Measurements from ENCODE around the gene SLBP. TPM values are rescaled to one million over a fixed set of nuclear protein-coding genes. Genes with fewer than 3 reads are reported as not detected.

Gene SLBP
- total RNA-seq, 2 experiments from 2014 or later, result 45.8 to 47.6 TPM

DNA sequence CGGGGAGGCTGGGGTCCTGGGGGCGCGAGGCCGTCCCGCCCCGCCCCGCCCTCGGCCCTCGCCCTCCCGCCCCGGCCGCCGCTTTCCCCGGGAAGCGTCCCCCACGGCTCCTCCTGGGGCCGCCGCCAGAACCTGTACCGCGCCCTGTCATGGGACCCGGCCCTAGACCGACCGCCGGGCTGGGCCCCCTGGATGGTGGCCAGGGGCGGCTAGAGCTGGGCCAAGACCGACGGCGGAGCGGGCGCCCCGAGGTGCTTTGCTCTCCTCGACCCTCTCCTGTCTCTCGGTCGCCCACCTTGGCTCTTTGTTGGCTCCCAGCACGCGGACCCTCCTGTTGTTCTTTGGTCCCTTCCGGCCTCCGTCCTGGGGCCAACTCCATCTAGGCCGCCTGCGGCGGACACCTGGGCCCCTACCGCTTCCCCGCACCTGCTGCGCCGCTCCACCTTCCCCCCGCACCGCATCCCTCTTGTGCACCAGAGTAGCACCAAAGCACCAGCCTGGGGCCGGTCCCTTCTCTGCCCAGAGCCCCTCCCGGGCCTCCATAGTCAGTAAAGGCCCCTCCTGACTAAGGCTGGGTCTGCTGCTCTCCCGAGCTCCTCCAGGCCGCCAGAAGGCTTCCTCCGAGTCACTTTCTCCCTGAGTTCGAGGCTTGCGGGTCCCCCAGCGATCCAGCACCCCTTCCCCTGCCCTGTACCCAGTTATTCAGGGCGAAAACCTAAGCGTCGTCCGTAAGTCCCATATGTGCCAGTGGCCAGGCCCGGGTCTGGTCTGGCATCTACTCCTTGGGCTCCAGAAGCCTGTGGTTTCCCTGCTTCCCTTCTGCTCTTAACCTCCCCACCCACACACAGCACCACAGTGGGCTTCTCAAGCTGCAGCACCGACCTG lies 9.8 kb upstream of the SLBP start:
- TF ChIP-seq, protein P1, sequence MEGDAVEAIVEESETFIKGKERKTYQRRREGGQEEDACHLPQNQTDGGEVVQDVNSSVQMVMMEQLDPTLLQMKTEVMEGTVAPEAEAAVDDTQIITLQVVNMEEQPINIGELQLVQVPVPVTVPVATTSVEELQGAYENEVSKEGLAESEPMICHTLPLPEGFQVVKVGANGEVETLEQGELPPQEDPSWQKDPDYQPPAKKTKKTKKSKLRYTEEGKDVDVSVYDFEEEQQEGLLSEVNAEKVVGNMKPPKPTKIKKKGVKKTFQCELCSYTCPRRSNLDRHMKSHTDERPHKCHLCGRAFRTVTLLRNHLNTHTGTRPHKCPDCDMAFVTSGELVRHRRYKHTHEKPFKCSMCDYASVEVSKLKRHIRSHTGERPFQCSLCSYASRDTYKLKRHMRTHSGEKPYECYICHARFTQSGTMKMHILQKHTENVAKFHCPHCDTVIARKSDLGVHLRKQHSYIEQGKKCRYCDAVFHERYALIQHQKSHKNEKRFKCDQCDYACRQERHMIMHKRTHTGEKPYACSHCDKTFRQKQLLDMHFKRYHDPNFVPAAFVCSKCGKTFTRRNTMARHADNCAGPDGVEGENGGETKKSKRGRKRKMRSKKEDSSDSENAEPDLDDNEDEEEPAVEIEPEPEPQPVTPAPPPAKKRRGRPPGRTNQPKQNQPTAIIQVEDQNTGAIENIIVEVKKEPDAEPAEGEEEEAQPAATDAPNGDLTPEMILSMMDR (IDR thresholded peaks at IDR 0.05), result no peak
- H3K4me1 Mint-ChIP-seq (ENCODE audit: low read depth), result peaks cover 63% of the 10 kb centered on the region
- peaks cover 80% of the 10 kb centered on the region for H3K4me1 ChIP-seq (ENCODE audit: insufficient read depth, low read length)
- peaks cover 26% of the 10 kb centered on the region for H3K36me3 ChIP-seq (ENCODE audit: insufficient read depth, low read length)
- peak overlapping the region; percentile 99 for H3K27ac Mint-ChIP-seq
- peaks cover 32% of the 10 kb centered on the region for H3K36me3 Mint-ChIP-seq (ENCODE audit: low read depth)
- POLR2A ChIA-PET, result interaction anchor here (0.6 to 12.1 kb wide), 8 partner anchors 12 to 1662 kb away, joined by 3 to 205 read pairs (median 7); partner anchors contain the start of genes FAM53A, GRK4, NOP14 and SLBP
- no peaks in the 10 kb centered on the region for H3K27me3 ChIP-seq (ENCODE audit: control insufficient read depth in 1 of 2, insufficient read depth in 2 of 2, low read length in 2 of 2)
- H3K4me3 ChIP-seq (ENCODE audit: low read length), result peak overlapping the region; percentile 40
- no peaks in the 10 kb centered on the region for H3K27me3 Mint-ChIP-seq
- intact Hi-C loops (cut with DNase I, micrococcal nuclease), result loop anchor here (1.0 to 10.0 kb wide), 7 partner anchors 10 to 1353 kb away; partner anchors contain the start of genes CTBP1 (in 1 of the 2), FAM53A (in 1 of the 2), HAUS3 (in 1 of the 2) and HTT (in 1 of the 2)
- CTCF ChIA-PET, result interaction anchor here (2.9 to 7.0 kb wide), 2 partner anchors 28 to 29 kb away, joined by 18 to 84 read pairs; no protein-coding TSS in a partner anchor
- peak overlapping the region; percentile 85 to 88 for H3K27ac ChIP-seq (ENCODE audit: low read depth in 1 of 2, low read length in 2 of 2)
- H3K4me3 Mint-ChIP-seq, result peak overlapping the region; percentile 92
- H3K9me3 ChIP-seq (ENCODE audit: control insufficient read depth in 1 of 2, insufficient read depth in 1 of 2, low read length in 2 of 2), result no peaks in the 10 kb centered on the region
- DNase-seq, result peak in 1 of 14 experiments; percentile 36
- H3K9me3 Mint-ChIP-seq, result no peaks in the 10 kb centered on the region
- no peak for ATAC-seq (ENCODE audit: poor library complexity)

DNA sequence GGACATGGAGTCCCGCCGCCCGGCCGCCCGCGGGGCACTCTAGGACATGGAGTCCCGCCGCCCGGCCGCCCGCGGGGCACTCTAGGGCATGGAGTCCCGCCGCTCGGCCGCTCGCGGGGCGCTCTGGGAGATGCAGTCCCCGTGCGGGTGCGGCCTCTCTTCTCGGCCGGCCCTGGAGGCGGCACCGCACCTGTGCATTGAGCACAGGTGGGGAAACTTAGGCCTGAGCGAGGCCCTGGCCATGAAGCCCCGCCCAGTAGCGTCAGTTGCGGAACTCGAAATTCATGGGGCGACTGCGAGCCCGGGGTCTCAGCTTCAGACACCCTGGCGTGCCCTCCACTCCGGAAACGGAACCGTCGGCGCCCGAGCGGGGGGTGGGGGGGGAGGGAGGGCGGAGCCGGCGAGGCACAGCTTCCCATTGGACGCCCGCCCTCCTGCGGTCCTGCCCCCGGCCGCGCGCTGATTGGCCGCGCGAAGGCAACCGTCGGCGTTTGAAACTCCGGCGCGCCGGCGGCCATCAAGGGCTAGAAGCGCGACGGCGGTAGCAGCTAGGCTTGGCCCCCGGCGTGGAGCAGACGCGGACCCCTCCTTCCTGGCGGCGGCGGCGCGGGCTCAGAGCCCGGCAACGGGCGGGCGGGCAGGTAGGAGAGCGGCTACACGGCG lies 9.0 kb upstream of the SLBP start, which contains the start of the genes TACC3 and TMEM129:
TSS of gene TACC3 (plus strand) at position 519 of the 663 bp plus-strand sequence. CDS start 1,901 bp downstream, outside the sequence.
TSS of gene TMEM129 (minus strand) at position 321 of the 663 bp plus-strand sequence. CDS start 486 bp downstream, outside the sequence.
- H3K27me3 ChIP-seq (ENCODE audit: control insufficient read depth in 1 of 2, insufficient read depth in 2 of 2, low read length in 2 of 2), result no peaks in the 10 kb centered on the region
- TF ChIP-seq, protein P1 (IDR thresholded peaks at IDR 0.05), result no peak
- H3K9me3 Mint-ChIP-seq, result no peaks in the 10 kb centered on the region
- peak; percentile 90 to 99 (median 95) for DNase-seq
- peak within 1 kb of the TSS; percentile 92 for H3K4me3 Mint-ChIP-seq
- CTCF ChIA-PET, result interaction anchor here (2.9 kb wide), 1 partner anchor 28 kb away, joined by 18 read pairs; no protein-coding TSS in a partner anchor
- intact Hi-C loops (cut with DNase I, micrococcal nuclease), result loop anchor here (1.0 to 10.0 kb wide), 7 partner anchors 9 to 1354 kb away; partner anchors contain the start of genes CTBP1 (in 1 of the 2), FAM53A (in 1 of the 2), HAUS3 (in 1 of the 2) and HTT (in 1 of the 2)
- H3K4me1 ChIP-seq (ENCODE audit: insufficient read depth, low read length), result peaks cover 77% of the 10 kb centered on the region
- peak within 1 kb of the TSS; percentile 99 for H3K27ac Mint-ChIP-seq
- H3K27me3 Mint-ChIP-seq, result no peaks in the 10 kb centered on the region
- no peaks in the 10 kb centered on the region for H3K9me3 ChIP-seq (ENCODE audit: control insufficient read depth in 1 of 2, insufficient read depth in 1 of 2, low read length in 2 of 2)
- H3K36me3 Mint-ChIP-seq (ENCODE audit: low read depth), result peaks cover 24% of the 10 kb centered on the region
- H3K4me1 Mint-ChIP-seq (ENCODE audit: low read depth), result peaks cover 56% of the 10 kb centered on the region
- peak within 1 kb of the TSS; percentile 53 for H3K4me3 ChIP-seq (ENCODE audit: low read length)
- POLR2A ChIA-PET, result interaction anchor here (0.6 to 12.1 kb wide), 8 partner anchors 11 to 1242 kb away, joined by 3 to 205 read pairs (median 4); partner anchors contain the start of genes GRK4, NOP14, SLBP and UVSSA
- ATAC-seq (ENCODE audit: poor library complexity), result peak; percentile 80
- H3K36me3 ChIP-seq (ENCODE audit: insufficient read depth, low read length), result peaks cover 33% of the 10 kb centered on the region
- H3K27ac ChIP-seq (ENCODE audit: low read depth in 1 of 2, low read length in 2 of 2), result peak within 1 kb of the TSS; percentile 85 to 88
